ENCODE data around the gene COLGALT1.

GRCh38 chr19:17542793-17543582, 12.5 kb upstream of the COLGALT1 start:
- TF ChIP-seq CTCF (IDR thresholded peaks at IDR 0.05): no peak
- TF ChIP-seq EP300 (IDR thresholded peaks at IDR 0.05): no peak
